GM12874 (cell line): ENCODE results near the gene PICK1.

Source experiments
- CTCF ChIP-seq: IDR thresholded peaks from 2 replicates; pipeline ENCODE4 v1.5.1; 2011; ENCODE audit warnings: low read depth, mild to moderate bottlenecking, control low read depth, low read length, moderate library complexity; ENCODE audit not compliant: insufficient read depth

PICK1 gene

GRCh38 chr22:38111925-38112355 lies 54.7 kb downstream of the PICK1 start:
- TF ChIP-seq CTCF, result no peak

GRCh38 chr22:38112381-38112780 lies 55.2 kb downstream of the PICK1 start:
- no peak for TF ChIP-seq CTCF

GRCh38 chr22:38114484-38115398 lies 57.5 kb downstream of the PICK1 start:
- peak; percentile 97 for TF ChIP-seq CTCF

- no peak for TF ChIP-seq CTCF
Measured at GRCh38 chr22:38115423-38116205, 58.4 kb downstream of the PICK1 start.

GRCh38 chr22:38118182-38118581 lies 61.0 kb downstream of the PICK1 start:
- no peak for TF ChIP-seq CTCF

- no peak for TF ChIP-seq CTCF
Measured at GRCh38 chr22:38120359-38121110, 63.3 kb downstream of the PICK1 start.

- TF ChIP-seq CTCF, result no peak
Measured at GRCh38 chr22:38122616-38123015, 65.4 kb downstream of the PICK1 start.
